HCT116 (cell line): ENCODE results near the gene TRAPPC13.

Source experiments
- CEBPB ChIP-seq: IDR thresholded peaks from 2 replicates; pipeline ENCODE4 v1.6.1; 2012; ENCODE audit warnings: low read depth
- CTCF ChIP-seq, 3 experiments: fragments of 200-600 bp in 1 of 3; sonication (generic) in 1 of 3; IDR thresholded peaks in 2 of 3; conservative IDR thresholded peaks in 1 of 3; 2 replicates each; pipeline ENCODE4 v1.5.1; 2012 to 2017; ENCODE audit warnings: low read depth in 2 of 3, low read length in 2 of 3, antibody characterized with exemption in 1 of 3, borderline replicate concordance in 1 of 3, control low read depth in 1 of 3, mild to moderate bottlenecking in 1 of 3, mixed read lengths in 1 of 3, mixed run types in 1 of 3, moderate library complexity in 1 of 3; ENCODE audit not compliant: insufficient read depth in 1 of 3
- EGR1 ChIP-seq: IDR thresholded peaks from 2 replicates; pipeline ENCODE4 v1.6.1; 2012; ENCODE audit warnings: low read depth
- EZH2 ChIP-seq: fragments of 200-600 bp; sonication (generic); IDR thresholded peaks from 2 replicates; pipeline ENCODE4 v1.6.1; 2017; ENCODE audit warnings: antibody characterized with exemption, mixed run types
- EZH2phosphoT487 ChIP-seq: fragments of 200-600 bp; IDR thresholded peaks from 2 replicates; pipeline ENCODE4 v1.6.1; 2018; ENCODE audit warnings: antibody characterized with exemption, borderline replicate concordance
- POLR2A ChIP-seq: IDR thresholded peaks from 2 replicates; pipeline ENCODE4 v1.7.0; 2011; ENCODE audit warnings: borderline replicate concordance; ENCODE audit not compliant: insufficient read depth, insufficient read length; ENCODE audit errors: extremely low read depth
- POLR2AphosphoS5 ChIP-seq: IDR thresholded peaks from 2 replicates; pipeline ENCODE4 v1.6.1; 2011; ENCODE audit warnings: mild to moderate bottlenecking, low read depth, low read length, moderate library complexity
- SP1 ChIP-seq: IDR thresholded peaks from 2 replicates; pipeline ENCODE4 v1.6.1; 2012; ENCODE audit warnings: low read depth
- YY1 ChIP-seq: IDR thresholded peaks from 2 replicates; pipeline ENCODE4 v1.6.1; 2011; ENCODE audit warnings: low read length, low read depth, moderate library complexity, mild to moderate bottlenecking; ENCODE audit not compliant: insufficient replicate concordance; ENCODE audit errors: extremely low read depth
- ZNF274 ChIP-seq: fragments of 200-500 bp; sonication (Bioruptor generic); IDR thresholded peaks from 2 replicates; pipeline ENCODE4 v1.6.1; 2014; ENCODE audit warnings: mild to moderate bottlenecking, low read depth, low read length, inconsistent platforms
- TF ChIP-seq, protein P1 (sequence below): IDR thresholded peaks from 2 replicates; pipeline ENCODE4 v1.6.1; 2012; ENCODE audit warnings: low read depth

DNA sequence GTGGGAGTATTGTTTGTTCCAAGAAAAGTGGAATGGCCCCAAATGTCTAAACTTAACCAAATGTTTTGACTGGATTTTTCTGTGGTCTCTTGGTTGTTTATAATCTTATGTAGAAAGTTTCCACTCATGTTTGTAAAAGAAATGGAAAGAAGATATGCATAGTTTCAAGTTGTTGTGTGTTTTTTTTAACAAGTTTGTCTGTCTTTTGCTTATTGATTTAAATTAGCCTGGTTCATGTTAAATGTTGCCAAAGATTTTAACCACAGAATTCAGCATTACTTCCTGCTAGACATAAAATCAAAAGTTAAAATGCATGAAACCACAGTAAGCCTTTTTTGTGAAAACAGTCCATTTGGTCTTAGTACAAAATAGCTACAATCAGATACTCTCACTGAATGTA lies 47.7 kb upstream of the TRAPPC13 start:
- TF ChIP-seq EZH2phosphoT487 (no peak), POLR2A (no peak), CTCF (IDR thresholded peaks at IDR 0.05 in 2 of 3, conservative IDR thresholded peaks at IDR 0.05 in 1 of 3; ENCODE audit: borderline replicate concordance in 1 of 3, insufficient read depth in 1 of 3, low read depth in 2 of 3, low read length in 2 of 3) (no peak), ZNF274 (no peak), POLR2AphosphoS5 (no peak), EGR1 (no peak), SP1 (no peak), EZH2 (no peak), CEBPB (no peak), YY1 (no peak)
- TF ChIP-seq, protein P1, sequence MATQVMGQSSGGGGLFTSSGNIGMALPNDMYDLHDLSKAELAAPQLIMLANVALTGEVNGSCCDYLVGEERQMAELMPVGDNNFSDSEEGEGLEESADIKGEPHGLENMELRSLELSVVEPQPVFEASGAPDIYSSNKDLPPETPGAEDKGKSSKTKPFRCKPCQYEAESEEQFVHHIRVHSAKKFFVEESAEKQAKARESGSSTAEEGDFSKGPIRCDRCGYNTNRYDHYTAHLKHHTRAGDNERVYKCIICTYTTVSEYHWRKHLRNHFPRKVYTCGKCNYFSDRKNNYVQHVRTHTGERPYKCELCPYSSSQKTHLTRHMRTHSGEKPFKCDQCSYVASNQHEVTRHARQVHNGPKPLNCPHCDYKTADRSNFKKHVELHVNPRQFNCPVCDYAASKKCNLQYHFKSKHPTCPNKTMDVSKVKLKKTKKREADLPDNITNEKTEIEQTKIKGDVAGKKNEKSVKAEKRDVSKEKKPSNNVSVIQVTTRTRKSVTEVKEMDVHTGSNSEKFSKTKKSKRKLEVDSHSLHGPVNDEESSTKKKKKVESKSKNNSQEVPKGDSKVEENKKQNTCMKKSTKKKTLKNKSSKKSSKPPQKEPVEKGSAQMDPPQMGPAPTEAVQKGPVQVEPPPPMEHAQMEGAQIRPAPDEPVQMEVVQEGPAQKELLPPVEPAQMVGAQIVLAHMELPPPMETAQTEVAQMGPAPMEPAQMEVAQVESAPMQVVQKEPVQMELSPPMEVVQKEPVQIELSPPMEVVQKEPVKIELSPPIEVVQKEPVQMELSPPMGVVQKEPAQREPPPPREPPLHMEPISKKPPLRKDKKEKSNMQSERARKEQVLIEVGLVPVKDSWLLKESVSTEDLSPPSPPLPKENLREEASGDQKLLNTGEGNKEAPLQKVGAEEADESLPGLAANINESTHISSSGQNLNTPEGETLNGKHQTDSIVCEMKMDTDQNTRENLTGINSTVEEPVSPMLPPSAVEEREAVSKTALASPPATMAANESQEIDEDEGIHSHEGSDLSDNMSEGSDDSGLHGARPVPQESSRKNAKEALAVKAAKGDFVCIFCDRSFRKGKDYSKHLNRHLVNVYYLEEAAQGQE, result no peak
